Stomach smooth muscle (tissue), 2 donors: Measurements from ENCODE around the gene SUMF1.
"Not testable (repeated sequence)": the region's sequence is repeated elsewhere in the genome, so short reads cannot be mapped to it uniquely, and the experiment has no call there.

Source experiments
- H3K27ac ChIP-seq: one replicate; pipeline ENCODE4 v1.7.0; 2013; ENCODE audit warnings: mild to moderate bottlenecking, low read length, inconsistent platforms
- H3K27me3 ChIP-seq, 2 donors: one replicate each; pipeline ENCODE4 v1.7.0; 2013; ENCODE audit warnings: low read length in 2 of 2; ENCODE audit not compliant: insufficient read depth in 2 of 2, control insufficient read depth in 1 of 2
- H3K36me3 ChIP-seq, 2 donors: one replicate each; pipeline ENCODE4 v1.7.0; 2013; ENCODE audit warnings: low read length in 2 of 2; ENCODE audit not compliant: control insufficient read depth in 2 of 2, insufficient read depth in 2 of 2
- H3K4me1 ChIP-seq: one replicate; pipeline ENCODE4 v1.7.0; 2013; ENCODE audit warnings: low read length; ENCODE audit not compliant: control insufficient read depth, insufficient read depth
- H3K4me3 ChIP-seq, 2 donors: one replicate each; pipeline ENCODE4 v1.7.0; 2013; ENCODE audit warnings: low read length in 2 of 2
- H3K9ac ChIP-seq, 2 donors: one replicate each; pipeline ENCODE4 v1.7.0; 2013; ENCODE audit warnings: low read length in 2 of 2, mild to moderate bottlenecking in 1 of 2
- H3K9me3 ChIP-seq, 2 donors: one replicate each; pipeline ENCODE4 v1.7.0; 2013; ENCODE audit warnings: low read length in 2 of 2; ENCODE audit not compliant: control insufficient read depth in 2 of 2
- donor health status: healthy.
- donor health status: Pancreatic carcinoma.

SUMF1 gene

DNA sequence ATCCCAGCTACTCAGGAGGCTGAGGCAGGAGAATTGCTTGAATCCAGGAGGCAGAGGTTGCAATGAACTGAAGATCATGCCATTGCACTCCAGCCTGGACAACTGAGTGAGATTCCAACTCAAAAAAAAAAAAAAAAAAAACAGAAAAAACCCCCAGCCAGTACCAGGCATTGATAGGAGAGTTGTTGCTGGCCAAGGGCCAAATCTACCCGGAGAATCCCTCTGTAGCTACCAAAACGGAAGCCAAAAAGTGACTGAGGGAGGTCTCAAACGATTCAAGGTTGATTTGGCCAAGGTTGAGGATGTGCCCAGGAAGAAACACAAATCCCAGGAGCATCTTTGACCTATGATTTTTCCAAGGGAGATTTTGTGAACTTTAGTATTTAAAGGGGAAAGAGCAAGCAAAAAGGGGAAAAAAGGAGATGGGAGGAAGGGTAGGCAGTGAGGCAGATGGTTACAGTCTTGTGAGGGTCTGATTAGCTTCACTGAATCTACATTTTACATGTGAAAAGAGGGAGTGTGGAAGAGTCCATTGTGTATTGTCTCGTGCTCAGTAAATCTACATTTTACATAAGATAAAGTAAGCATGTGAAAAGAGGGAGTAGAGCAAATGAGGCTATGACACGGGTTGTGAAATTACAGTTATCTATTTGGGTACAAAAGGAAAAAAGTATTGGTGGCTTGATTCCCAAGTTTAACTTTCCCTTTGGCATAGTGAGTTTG lies 131.1 kb downstream of the SUMF1 start:
- H3K36me3 ChIP-seq = no peaks in the 10 kb centered on the region
- H3K4me3 ChIP-seq = no peak overlapping the region
- peaks cover 3% of the 10 kb centered on the region for H3K4me1 ChIP-seq
- no peak overlapping the region for H3K9ac ChIP-seq
- no peaks in the 10 kb centered on the region for H3K27me3 ChIP-seq
- no peak overlapping the region for H3K27ac ChIP-seq
- H3K9me3 ChIP-seq = no peaks in the 10 kb centered on the region

DNA sequence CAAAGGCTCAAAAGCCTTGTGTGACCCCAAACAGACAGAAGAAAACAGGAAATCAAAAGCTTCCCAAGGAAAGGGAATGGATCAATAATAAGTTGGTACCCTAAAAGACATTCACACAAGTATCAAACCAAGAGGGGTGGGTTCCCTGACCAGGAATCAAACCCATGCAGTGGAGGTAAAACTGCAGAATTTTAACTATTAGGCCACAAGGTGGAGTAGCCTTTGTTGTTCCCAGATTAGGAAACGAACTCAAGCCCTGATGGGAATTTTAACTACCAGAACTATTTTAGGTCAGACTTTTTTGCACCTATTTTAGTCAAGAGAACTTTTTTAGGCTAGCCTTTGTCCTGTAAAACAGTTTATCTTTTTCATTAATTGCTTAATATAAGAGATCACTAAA lies 132.5 kb downstream of the SUMF1 start:
- H3K9ac ChIP-seq = no peak overlapping the region
- H3K27me3 ChIP-seq = no peaks in the 10 kb centered on the region
- H3K4me3 ChIP-seq = no peak overlapping the region
- H3K9me3 ChIP-seq = no peaks in the 10 kb centered on the region
- no peak overlapping the region for H3K27ac ChIP-seq
- H3K36me3 ChIP-seq = no peaks in the 10 kb centered on the region
- no peaks in the 10 kb centered on the region for H3K4me1 ChIP-seq

DNA sequence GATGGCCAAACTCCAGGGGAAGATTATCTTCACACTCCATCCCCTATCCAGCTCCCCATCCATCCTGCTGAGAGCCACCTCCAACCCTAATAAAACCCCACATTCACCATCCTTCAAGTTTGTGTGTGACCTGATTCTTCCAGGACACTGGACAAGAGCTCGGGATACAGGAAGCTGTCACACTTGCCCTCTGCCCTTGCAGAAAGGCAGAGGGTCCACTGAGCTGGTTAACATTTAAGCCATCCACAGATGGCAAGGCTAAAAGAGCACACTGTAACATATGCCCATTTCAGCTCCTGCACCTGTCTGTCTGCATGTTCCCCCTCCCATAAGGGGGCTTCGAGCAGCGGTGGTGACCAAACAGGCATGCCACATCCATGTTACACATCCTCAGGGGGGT lies 134.1 kb downstream of the SUMF1 start:
- Histone ChIP-seq H3K27ac (no peak overlapping the region), H3K36me3 (no peaks in the 10 kb centered on the region), H3K9ac (no peak overlapping the region), H3K9me3 (no peaks in the 10 kb centered on the region), H3K4me1 (no peaks in the 10 kb centered on the region), H3K27me3 (no peaks in the 10 kb centered on the region), H3K4me3 (no peak overlapping the region)

DNA sequence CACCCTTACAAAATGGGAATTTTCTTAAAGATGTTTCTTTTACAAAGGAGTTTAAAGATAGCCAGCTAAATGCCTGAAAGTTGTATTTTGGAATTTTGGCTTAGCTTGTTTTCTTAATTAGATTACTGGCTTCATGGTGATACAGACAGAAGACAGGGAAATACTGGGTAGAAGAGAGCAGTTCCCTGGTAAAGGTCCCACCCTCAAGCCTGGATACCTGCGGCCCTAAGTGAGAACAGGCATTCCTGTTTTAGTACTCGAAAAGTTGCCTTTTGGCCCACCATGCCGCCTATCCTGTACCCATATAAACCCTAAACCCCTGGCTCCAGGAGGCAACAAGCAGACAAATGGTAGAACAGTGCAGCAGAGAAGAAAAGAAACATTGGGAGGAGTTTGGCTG lies 134.5 kb downstream of the SUMF1 start:
- no peaks in the 10 kb centered on the region for H3K36me3 ChIP-seq
- no peaks in the 10 kb centered on the region for H3K4me1 ChIP-seq
- H3K9ac ChIP-seq = no peak overlapping the region
- no peak overlapping the region for H3K27ac ChIP-seq
- H3K9me3 ChIP-seq = no peaks in the 10 kb centered on the region
- H3K4me3 ChIP-seq = no peak overlapping the region
- no peaks in the 10 kb centered on the region for H3K27me3 ChIP-seq

DNA sequence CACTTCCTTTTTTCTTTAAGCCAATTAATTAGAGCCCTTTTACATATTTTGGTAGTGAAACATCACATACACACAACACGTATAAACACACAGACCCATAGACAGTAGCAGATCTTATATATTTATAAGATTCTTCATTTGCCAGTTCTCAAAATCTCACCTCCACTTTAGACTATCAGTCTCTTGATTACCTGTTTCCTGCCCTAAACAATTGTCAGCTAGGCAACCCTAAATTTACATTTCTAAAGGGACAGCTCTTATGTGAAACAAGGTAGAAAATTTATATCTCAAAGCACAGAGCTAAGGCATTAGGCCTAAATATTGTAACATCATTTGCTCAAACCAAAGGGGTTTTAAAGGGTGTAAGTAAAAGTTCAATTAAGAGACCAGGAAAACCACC lies 135.0 kb downstream of the SUMF1 start:
- H3K9ac ChIP-seq = no peak overlapping the region
- H3K27ac ChIP-seq = no peak overlapping the region
- no peak overlapping the region for H3K4me3 ChIP-seq
- H3K9me3 ChIP-seq = no peaks in the 10 kb centered on the region
- H3K36me3 ChIP-seq = no peaks in the 10 kb centered on the region
- no peaks in the 10 kb centered on the region for H3K4me1 ChIP-seq
- no peaks in the 10 kb centered on the region for H3K27me3 ChIP-seq

DNA sequence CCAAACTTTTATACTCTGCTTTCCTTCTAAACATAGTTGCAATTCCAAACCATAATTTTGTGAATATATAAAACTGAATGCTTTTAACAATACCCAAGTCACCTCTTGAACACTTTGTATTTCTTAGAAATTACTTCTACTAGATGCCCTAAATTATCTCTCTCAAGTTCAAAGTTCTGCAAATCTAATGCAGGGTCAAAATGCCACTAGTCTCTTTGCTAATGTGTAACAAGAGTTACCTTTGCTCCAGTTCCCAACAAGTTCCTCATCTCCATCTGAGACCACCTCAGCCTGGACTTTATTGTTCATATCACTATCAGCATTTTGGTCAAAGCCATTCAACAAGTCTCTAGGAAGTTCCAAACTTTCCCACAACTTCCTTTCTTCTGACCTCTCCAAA lies 137.3 kb downstream of the SUMF1 start:
- not testable (repeated sequence) for H3K27ac ChIP-seq, H3K36me3 ChIP-seq, H3K9me3 ChIP-seq, H3K27me3 ChIP-seq, H3K4me3 ChIP-seq, H3K9ac ChIP-seq, H3K4me1 ChIP-seq

DNA sequence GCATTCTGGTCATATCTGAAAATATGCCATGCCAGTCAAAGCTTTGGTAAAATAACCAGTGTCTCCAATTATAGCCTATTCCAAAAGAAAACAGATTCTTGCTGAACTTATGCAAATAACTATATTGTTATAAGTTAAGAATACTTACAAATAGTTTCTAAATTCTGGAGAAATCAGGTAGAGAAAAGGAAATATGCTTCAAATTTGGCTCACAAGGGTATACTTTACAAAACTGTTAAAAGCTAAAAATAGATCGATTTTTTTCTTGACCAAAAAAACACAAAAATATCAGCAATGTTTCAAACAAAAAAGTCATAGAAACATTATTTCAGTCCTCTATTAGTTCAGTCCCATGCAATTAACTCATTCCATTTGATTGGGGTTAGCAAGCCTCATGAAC lies 140.2 kb downstream of the SUMF1 start:
- Histone ChIP-seq H3K27me3 (no peaks in the 10 kb centered on the region), H3K9ac (no peak overlapping the region), H3K4me3 (no peak overlapping the region), H3K9me3 (no peaks in the 10 kb centered on the region), H3K4me1 (no peaks in the 10 kb centered on the region), H3K27ac (no peak overlapping the region), H3K36me3 (no peaks in the 10 kb centered on the region)

DNA sequence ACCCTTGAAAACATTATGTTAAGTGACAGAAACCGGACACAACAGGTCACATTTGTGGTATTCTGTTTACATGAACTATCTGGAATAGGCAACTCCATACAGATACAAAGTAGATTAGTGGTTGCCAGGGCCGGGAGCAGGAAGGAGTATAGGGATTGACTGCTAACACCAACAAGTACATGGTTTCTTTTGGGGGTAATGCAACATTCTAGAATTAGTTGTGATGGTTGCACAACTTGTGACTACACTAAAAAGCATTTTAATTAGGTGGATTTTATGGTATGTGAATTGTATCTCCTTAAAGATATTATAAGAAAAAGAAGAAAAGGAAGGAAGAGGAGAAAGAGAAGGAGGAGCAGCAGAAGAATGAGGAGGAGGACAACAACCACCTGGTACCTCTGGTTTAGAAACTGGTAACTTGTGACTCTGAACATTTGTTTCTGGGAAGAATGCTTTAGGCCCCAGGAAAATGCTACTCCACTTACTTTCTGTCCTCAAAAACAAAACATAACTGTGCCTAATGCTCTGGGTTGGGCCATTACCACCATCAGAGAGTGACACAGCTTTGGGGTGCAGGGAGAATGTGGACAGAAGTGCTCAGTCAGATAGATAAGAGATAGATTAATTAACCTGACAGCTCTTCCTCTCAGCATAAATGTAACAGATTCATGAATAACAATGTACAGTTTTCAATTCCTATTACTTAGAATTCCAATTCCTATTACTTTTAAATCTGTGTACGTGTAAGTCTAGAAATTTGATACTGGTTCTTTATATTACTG lies 143.6 kb downstream of the SUMF1 start:
- Histone ChIP-seq H3K4me1 (no peaks in the 10 kb centered on the region), H3K9me3 (no peaks in the 10 kb centered on the region), H3K9ac (no peak overlapping the region), H3K4me3 (no peak overlapping the region), H3K27ac (no peak overlapping the region), H3K36me3 (no peaks in the 10 kb centered on the region), H3K27me3 (no peaks in the 10 kb centered on the region)

DNA sequence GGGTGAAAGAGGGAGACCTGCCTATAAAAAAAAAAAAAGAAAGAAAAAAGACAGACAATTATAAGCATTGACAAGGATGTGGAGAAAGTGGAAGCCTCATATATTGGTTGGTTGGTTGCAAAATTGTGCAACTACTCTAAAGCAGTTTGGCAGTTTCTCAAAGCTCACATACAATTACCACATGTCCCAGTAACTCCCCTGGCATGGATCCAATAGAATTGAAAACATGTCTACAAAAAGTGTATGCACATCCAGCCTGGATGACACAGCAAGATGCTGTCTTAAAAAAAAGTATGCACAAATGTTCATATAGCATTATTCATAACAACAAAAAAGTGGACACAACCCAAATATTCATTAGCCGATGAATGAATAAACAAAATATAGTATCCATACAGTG lies 144.4 kb downstream of the SUMF1 start:
- Histone ChIP-seq H3K4me1 (no peaks in the 10 kb centered on the region), H3K4me3 (no peak overlapping the region), H3K27ac (no peak overlapping the region), H3K9me3 (no peaks in the 10 kb centered on the region), H3K9ac (no peak overlapping the region), H3K27me3 (no peaks in the 10 kb centered on the region), H3K36me3 (peaks cover 0 to 3% of the 10 kb centered on the region in 2 donors)

DNA sequence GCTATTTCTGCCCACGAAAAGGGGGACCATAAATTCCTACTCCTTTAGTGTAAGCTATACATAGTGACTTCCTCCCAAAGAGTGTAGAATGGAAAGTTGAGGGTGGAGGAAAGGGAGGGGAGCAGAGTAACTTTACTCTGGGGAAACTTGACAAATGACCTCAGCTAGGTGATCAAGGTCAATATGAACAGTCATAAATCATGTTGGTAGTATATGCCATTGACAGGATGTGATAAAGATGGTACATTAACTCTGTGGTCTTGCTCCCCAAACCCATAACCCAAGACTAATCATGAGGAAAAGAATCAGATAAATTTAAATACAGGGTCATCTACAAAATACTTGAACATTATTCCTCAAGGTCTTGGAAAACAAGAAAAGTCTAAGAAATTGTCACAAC lies 145.3 kb downstream of the SUMF1 start:
- no peaks in the 10 kb centered on the region for H3K27me3 ChIP-seq
- H3K4me3 ChIP-seq = no peak overlapping the region
- H3K27ac ChIP-seq = no peak overlapping the region

More for the DNA sequence above, 145.3 kb downstream of the SUMF1 start:
- no peaks in the 10 kb centered on the region for H3K4me1 ChIP-seq
- H3K9me3 ChIP-seq = no peaks in the 10 kb centered on the region
- no peak overlapping the region for H3K9ac ChIP-seq
- H3K36me3 ChIP-seq = peaks cover 2 to 3% of the 10 kb centered on the region in 2 donors
